K562 (cell line): Measurements from ENCODE around the gene WWOX. TPM values are rescaled to one million over a fixed set of nuclear protein-coding genes. Genes with fewer than 3 reads are reported as not detected.

Source experiments
- ATAC-seq: fragments of 200-7000 bp; cut with Tn5 transposase; 3 replicates; pipeline ENCODE4 v1.9.1; 2020; ENCODE audit warnings: moderate library complexity
- BruUV-seq: library from RNA; stranded (reverse); fragments of 400-500 nt; replicated peaks from 2 replicates; lab custom pipeline; 2021; lab: Mats Ljungman, UMichigan
- CTCF ChIA-PET: fragments of 300-600 bp; formaldehyde crosslinking; extraction: SDS; loops from one replicate; lab custom pipeline; 2021; ENCODE audit warnings: low intra/inter-chr PET ratio; lab: Yijun Ruan, JAX
- POLR2A ChIA-PET: fragments of 300-600, 350-650 bp; sonication (Branson Sonifier 250); formaldehyde crosslinking; extraction: SDS; loops from one replicate; lab custom pipeline; 2021; ENCODE audit warnings: antibody characterized with exemption, inconsistent platforms; lab: Yijun Ruan, JAX
- DNase-seq, 4 experiments: peaks; one replicate each; pipeline versions ENCODE4 v3.0.0 to v3.0.0-alpha.2; 2011 to 2018; ENCODE audit warnings: low spot score in 3 of 4, mixed read lengths in 3 of 4; ENCODE audit errors: extremely low read depth in 1 of 4
- FAIRE-seq: peaks from 2 replicates; lab custom pipeline; 2011; peaks lifted over from hg19 to GRCh38; lab: Jason Lieb, UNC
- H2AFZ ChIP-seq: 2 replicates; pipeline ENCODE4 v1.6.0; 2011; ENCODE audit warnings: low read depth, low read length, control low read depth, inconsistent platforms
- H3K27ac ChIP-seq: fragments of 200-600 bp; 3 replicates; pipeline ENCODE4 v1.8.0; 2011; ENCODE audit warnings: low read depth, mild to moderate bottlenecking, control low read depth, inconsistent platforms, low read length, moderate library complexity, mixed read lengths; ENCODE audit errors: extremely low read depth
- H3K27me3 ChIP-seq, 2 experiments: fragments of 300-600 bp in 1 of 2; 2 replicates in 1 of 2; 3 replicates in 1 of 2; pipeline versions ENCODE4 v1.6.0 to v1.8.0; 2011; ENCODE audit warnings: inconsistent platforms in 2 of 2, low read length in 2 of 2, mild to moderate bottlenecking in 1 of 2, mixed read lengths in 1 of 2, moderate library complexity in 1 of 2; ENCODE audit not compliant: control insufficient read depth in 2 of 2, insufficient read depth in 2 of 2
- H3K36me3 ChIP-seq: fragments of 300-600 bp; 3 replicates; pipeline ENCODE4 v1.8.0; 2011; ENCODE audit warnings: mild to moderate bottlenecking, low read length, inconsistent platforms; ENCODE audit not compliant: control insufficient read depth, insufficient read depth
- H3K4me1 ChIP-seq, 2 experiments: fragments of 200-600 bp in 1 of 2; replicated peaks in 1 of 2; 2 replicates in 1 of 2; 3 replicates in 1 of 2; pipeline versions ENCODE4 v1.5.1 to v1.8.0; 2011; ENCODE audit warnings: inconsistent platforms in 2 of 2, low read length in 2 of 2, mild to moderate bottlenecking in 1 of 2, mixed read lengths in 1 of 2, moderate library complexity in 1 of 2; ENCODE audit not compliant: control insufficient read depth in 2 of 2, insufficient read depth in 2 of 2
- H3K4me2 ChIP-seq: 2 replicates; pipeline ENCODE4 v1.6.1; 2011; ENCODE audit warnings: low read length, control low read depth, inconsistent platforms, mixed read lengths; ENCODE audit not compliant: insufficient read depth
- H3K4me3 ChIP-seq: fragments of 200-600 bp; sonication (generic), shearing (Covaris generic); 2 replicates; pipeline ENCODE4 v1.5.1; 2016; ENCODE audit warnings: control low read depth, inconsistent platforms
- H3K79me2 ChIP-seq: fragments of 200-600 bp; 3 replicates; pipeline ENCODE4 v1.8.0; 2011; ENCODE audit warnings: low read length, inconsistent platforms; ENCODE audit not compliant: control insufficient read depth, insufficient read depth
- H3K9ac ChIP-seq, 2 experiments: 2 replicates each; pipeline versions ENCODE4 v1.6.0 to v1.6.1; 2011; ENCODE audit warnings: low read depth in 2 of 2, low read length in 2 of 2, control low read depth in 1 of 2, inconsistent platforms in 1 of 2, mild to moderate bottlenecking in 1 of 2, mixed read lengths in 1 of 2; ENCODE audit not compliant: insufficient read depth in 1 of 2
- H3K9me1 ChIP-seq: one replicate; pipeline ENCODE4 v1.6.0; 2011; ENCODE audit warnings: inconsistent platforms, mild to moderate bottlenecking, low read length, moderate library complexity; ENCODE audit not compliant: control insufficient read depth, insufficient read depth
- H3K9me3 ChIP-seq: replicated peaks from 2 replicates; pipeline ENCODE4 v1.5.1; 2011; ENCODE audit warnings: low read depth, low read length, inconsistent platforms; ENCODE audit not compliant: control insufficient read depth, insufficient read depth
- H4K20me1 ChIP-seq: replicated peaks from 2 replicates; pipeline ENCODE4 v1.6.1; 2011; ENCODE audit warnings: low read length, inconsistent platforms, mixed read lengths; ENCODE audit not compliant: control insufficient read depth, insufficient read depth
- BCL6 ChIP-seq: fragments of 250-450 bp; sonication (Bioruptor Pico); IDR thresholded peaks from 2 replicates; pipeline ENCODE4 v1.4.0; 2020
- MLX ChIP-seq, 2 experiments: fragments of 450-650 bp in 1 of 2; sonication (generic) in 1 of 2; formaldehyde crosslinking; conservative IDR thresholded peaks; 2 replicates each; pipeline versions ENCODE4 v1.4.0 to v1.8.1; 2020 to 2022; ENCODE audit warnings: mild to moderate bottlenecking in 1 of 2, missing genetic modification reagents in 1 of 2
- NFATC3 ChIP-seq: fragments of 450-650 bp; IDR thresholded peaks from 2 replicates; pipeline ENCODE4 v1.6.1; 2017; ENCODE audit warnings: mild to moderate bottlenecking
- ZNF23 ChIP-seq: fragments of 250-450 bp; sonication (Bioruptor Pico); IDR thresholded peaks from 2 replicates; pipeline ENCODE4 v1.4.0; 2020; ENCODE audit warnings: mild to moderate bottlenecking
- WGBS: fragments of 100-300 bp; shearing (Covaris generic); methylation state at CpG from one replicate; pipeline ENCODE4 v1.1.6; 2016; ENCODE audit warnings: low coverage, mixed read lengths; ENCODE audit not compliant: insufficient coverage; ENCODE audit errors: missing lambda C conversion rate; 5-methylcytosine and 5-hydroxymethylcytosine counted together
- in situ Hi-C: fragments of 300-500 bp; cut with MboI; formaldehyde crosslinking; loops from 4 replicates; pipeline ENCODE4 v1.15.0; 2018; ENCODE audit warnings: inconsistent platforms, mixed read lengths
- intact Hi-C: fragments of 100-400 bp; cut with micrococcal nuclease; formaldehyde crosslinking; loops from 2 replicates; pipeline ENCODE4 v1.14.2; 2022
- polyA plus RNA-seq, 8 experiments: library from polyadenylated mRNA; depleted of rRNA in 4 of 8; stranded (reverse) in 5 of 8; unstranded in 3 of 8; fragments of >200 nt; fragmentation: Nextera tagmentation in 2 of 8; fragmentation: Illumina TruSeq in 1 of 8; extraction: Ambion mirVana in 2 of 8; extraction: Trizol in 1 of 8; gene quantifications; 2 replicates each; pipeline versions ENCODE4 v1.2.1 to v1.2.3, GENCODE V29; 2011 to 2014; ENCODE audit warnings: inconsistent platforms in 1 of 8, missing spikeins in 1 of 8
- total RNA-seq, 7 experiments: library from RNA; depleted of rRNA in 6 of 7; stranded (reverse); fragments of >200 nt in 6 of 7; fragmentation: Illumina TruSeq in 2 of 7; extraction: Trizol in 2 of 7; gene quantifications; 2 replicates each; pipeline versions ENCODE4 v1.2.1 to v1.2.3, GENCODE V29; 2011 to 2021; ENCODE audit warnings: low replicate concordance in 1 of 7

The WWOX gene
- total and polyA plus RNA-seq, 9 of the 15 experiments (the other 6 are each of a cell fraction or from before 2014, with no cell fraction given) = 1.6 to 22.7 (median 8.1) TPM

GRCh38 chr16:78972986-78973385 is 873.5 kb downstream of the WWOX start:
- in situ Hi-C loops (no loop called here), intact Hi-C loops (no loop called here)
- H3K9me1 ChIP-seq = no peaks in the 10 kb centered on the region
- no peaks in the 10 kb centered on the region for H3K36me3 ChIP-seq
- H3K27me3 ChIP-seq = peaks cover 16 to 23% of the 10 kb centered on the region in 2 experiments
- no peaks in the 10 kb centered on the region for H3K9me3 ChIP-seq
- no peak overlapping the region for H2AFZ ChIP-seq
- H3K4me2 ChIP-seq = no peak overlapping the region
- no peak for ATAC-seq
- H3K4me3 ChIP-seq = no peak overlapping the region
- H3K27ac ChIP-seq = no peak overlapping the region
- H3K9ac ChIP-seq = no peak overlapping the region
- no peaks in the 10 kb centered on the region for H3K4me1 ChIP-seq
- POLR2A ChIA-PET = interaction anchor here (0.6 kb wide), 1 partner anchor 14 kb away, joined by 4 read pairs; no protein-coding TSS in a partner anchor
- H4K20me1 ChIP-seq = peaks cover 5% of the 10 kb centered on the region; the same call in 1 of the 2 replicates
- H3K79me2 ChIP-seq = no peaks in the 10 kb centered on the region
- no TSS peak for BruUV-seq
- CTCF ChIA-PET = no interaction called here
- TF ChIP-seq ZNF23 = no peak
- DNase-seq = no peak
- WGBS = 9% methylated on average over 13 of the region's 13 CpGs
- FAIRE-seq = no peak

- in situ Hi-C loops (no loop called here), intact Hi-C loops (no loop called here)
- 1% methylated on average over 10 of the region's 10 CpGs for WGBS
- no peak overlapping the region for H3K4me3 ChIP-seq
- H3K27me3 ChIP-seq = peaks cover 21 to 25% of the 10 kb centered on the region in 2 experiments
- no peaks in the 10 kb centered on the region for H3K9me1 ChIP-seq
- TF ChIP-seq MLX (CRISPR knock-in tag; conservative IDR thresholded peaks at IDR 0.05) (no peak), NFATC3 (no peak), BCL6 (CRISPR knock-in tag) (no peak)
- ATAC-seq (no peak), FAIRE-seq (no peak), DNase-seq (no peak)
- no peak overlapping the region for H2AFZ ChIP-seq
- H3K4me2 ChIP-seq = no peak overlapping the region
- H4K20me1 ChIP-seq = peaks cover 5% of the 10 kb centered on the region; the same call in 1 of the 2 replicates
- H3K79me2 ChIP-seq = no peaks in the 10 kb centered on the region
- H3K27ac ChIP-seq = no peak overlapping the region
- no TSS peak for BruUV-seq
- H3K36me3 ChIP-seq = no peaks in the 10 kb centered on the region
- POLR2A ChIA-PET = interaction anchor here (1.0 kb wide), 1 partner anchor 13 kb away, joined by 4 read pairs; no protein-coding TSS in a partner anchor
- no peak overlapping the region for H3K9ac ChIP-seq
- H3K9me3 ChIP-seq = no peaks in the 10 kb centered on the region
- CTCF ChIA-PET = no interaction called here
- no peaks in the 10 kb centered on the region for H3K4me1 ChIP-seq
Measured at GRCh38 chr16:78976212-78976611, 876.8 kb downstream of the WWOX start.
